HepG2 (cell line): ENCODE measurements around the gene KCNQ2. TPM values are rescaled to one million over a fixed set of nuclear protein-coding genes. Genes with fewer than 3 reads are reported as not detected.
A peak's percentile ranks its signal among the peaks of the same experiment; 100 is the strongest.

Experiments
- CSRNP2 ChIP-seq: sonication (generic); formaldehyde crosslinking; conservative IDR thresholded peaks from 2 replicates; pipeline ENCODE4 v1.8.0; 2022; ENCODE audit warnings: low read depth, missing genetic modification reagents
- ELF1 ChIP-seq: sonication (generic); formaldehyde crosslinking; IDR thresholded peaks from 2 replicates; pipeline ENCODE4 v1.4.0; 2020; ENCODE audit warnings: missing genetic modification reagents
- HNRNPH1 ChIP-seq: fragments of 200-400 bp; formaldehyde crosslinking; optimal IDR thresholded peaks from 2 replicates; pipeline ENCODE3; 2017; ENCODE audit warnings: mild to moderate bottlenecking, low read depth, low read length
- KMT2B ChIP-seq: IDR thresholded peaks from 2 replicates; pipeline ENCODE4 v1.6.1; 2016; ENCODE audit warnings: missing genetic modification reagents, missing compliant biosample characterization
- MTA1 ChIP-seq: sonication (generic); formaldehyde crosslinking; IDR thresholded peaks from 2 replicates; pipeline ENCODE4 v1.4.0; 2020; ENCODE audit warnings: missing genetic modification reagents, mild to moderate bottlenecking, borderline replicate concordance
- NR1H2 ChIP-seq: sonication (generic); formaldehyde crosslinking; IDR thresholded peaks from 2 replicates; pipeline ENCODE4 v1.8.1; 2022; ENCODE audit warnings: low read depth, missing genetic modification reagents, borderline replicate concordance
- RAD21 ChIP-seq: fragments of 450-650 bp; formaldehyde crosslinking; IDR thresholded peaks from 2 replicates; pipeline ENCODE4 v1.5.0; 2020; ENCODE audit warnings: mild to moderate bottlenecking
- TCF12 ChIP-seq, 2 experiments: fragments of 450-650 bp in 1 of 2; sonication (generic) in 1 of 2; formaldehyde crosslinking in 1 of 2; IDR thresholded peaks; 2 replicates each; pipeline versions ENCODE4 v1.6.1 to v1.8.0; 2017 to 2022; ENCODE audit warnings: antibody characterized with exemption in 1 of 2, mild to moderate bottlenecking in 1 of 2, missing genetic modification reagents in 1 of 2, moderate library complexity in 1 of 2
- ZBTB49 ChIP-seq: sonication (generic); formaldehyde crosslinking; IDR thresholded peaks from 2 replicates; pipeline ENCODE4 v1.4.0; 2020; ENCODE audit warnings: missing genetic modification reagents, borderline replicate concordance
- ZFP36 ChIP-seq: fragments of 150-350 bp; IDR thresholded peaks from 2 replicates; pipeline ENCODE4 v1.6.1; 2018; ENCODE audit warnings: borderline replicate concordance, low read length, low read depth; ENCODE audit not compliant: partially characterized antibody
- ZHX1 ChIP-seq: sonication (generic); formaldehyde crosslinking; IDR thresholded peaks from 2 replicates; pipeline ENCODE4 v1.8.1; 2022; ENCODE audit warnings: low read depth, mild to moderate bottlenecking, missing genetic modification reagents
- ZNF251 ChIP-seq: sonication (generic); formaldehyde crosslinking; IDR thresholded peaks from 2 replicates; pipeline ENCODE4 v1.9.0; 2021; ENCODE audit warnings: mild to moderate bottlenecking, missing genetic modification reagents
- ZNF331 ChIP-seq: sonication (generic); formaldehyde crosslinking; IDR thresholded peaks from 2 replicates; pipeline ENCODE4 v1.4.0; 2020; ENCODE audit warnings: missing genetic modification reagents
- ZNF503 ChIP-seq: sonication (generic); formaldehyde crosslinking; IDR thresholded peaks from 2 replicates; pipeline ENCODE4 v1.4.0; 2020; ENCODE audit warnings: missing genetic modification reagents
- ZNF574 ChIP-seq: sonication (generic); formaldehyde crosslinking; IDR thresholded peaks from 2 replicates; pipeline ENCODE4 v1.4.0; 2020; ENCODE audit warnings: missing genetic modification reagents
- polyA plus RNA-seq, 8 experiments: library from polyadenylated mRNA; depleted of rRNA in 3 of 8; stranded (reverse) in 7 of 8; unstranded in 1 of 8; fragments of >200 nt; fragmentation: Illumina TruSeq in 4 of 8; extraction: Trizol in 4 of 8; gene quantifications; 2 replicates each; pipeline versions ENCODE4 v1.2.1 to v1.2.3, GENCODE V29; 2011 to 2016; ENCODE audit warnings: low read depth in 4 of 8, missing spikeins in 1 of 8, mixed read lengths in 1 of 8; ENCODE audit not compliant: insufficient read depth in 1 of 8
- total RNA-seq, 5 experiments: library from RNA; depleted of rRNA; stranded (reverse); fragments of >200 nt; fragmentation: Illumina TruSeq; extraction: Trizol; gene quantifications; 2 replicates each; pipeline ENCODE4 v1.2.3, GENCODE V29; 2016; ENCODE audit warnings: low read depth in 1 of 5

The KCNQ2 gene
- total and polyA plus RNA-seq, 2 of the 13 experiments (the other 11 are each of a cell fraction or from before 2014, with no cell fraction given): not detected

- TF ChIP-seq TCF12 (IDR thresholded peaks at IDR 0.05) (no peak), TCF12 (CRISPR knock-in tag; IDR thresholded peaks at IDR 0.05) (no peak), HNRNPH1 (no peak), MTA1 (CRISPR knock-in tag) (peak; percentile 38; the same call in 1 of the 2 replicates), ZNF331 (CRISPR knock-in tag) (peak; percentile 83), ZNF251 (CRISPR knock-in tag) (no peak), ZFP36 (peak; percentile 37), ZBTB49 (CRISPR knock-in tag) (no peak), RAD21 (CRISPR knock-in tag) (peak; percentile 65), ZHX1 (CRISPR knock-in tag) (0 out of 2 replicates have a peak, but pooled peaks have one; percentile 31), CSRNP2 (CRISPR knock-in tag) (no peak), KMT2B (0 out of 2 replicates have a peak, but pooled peaks have one; percentile 31), ELF1 (CRISPR knock-in tag) (peak; percentile 23; the same call in 1 of the 2 replicates), ZNF503 (CRISPR knock-in tag) (no peak), ZNF574 (CRISPR knock-in tag) (peak; percentile 51; the same call in 1 of the 2 replicates), NR1H2 (CRISPR knock-in tag) (no peak)
Observed at GRCh38 chr20:63434599-63435378, 37.7 kb downstream of the KCNQ2 start (continued).
